CD14-positive monocyte (primary cell): ENCODE data around the gene ALG3. TPM values are rescaled to one million over a fixed set of nuclear protein-coding genes. Genes with fewer than 3 reads are reported as not detected.

Experiments used
- DNase-seq, 3 donors: peaks; one replicate each; pipeline ENCODE4 v3.0.0-alpha.2; 2011 to 2022
- H2AFZ ChIP-seq: 2 replicates; pipeline ENCODE4 v1.6.0; 2012; ENCODE audit warnings: mild to moderate bottlenecking, low read depth, low read length, inconsistent platforms; ENCODE audit not compliant: insufficient read depth, poor library complexity, severe bottlenecking
- H3K27ac ChIP-seq, 2 donors: 1 replicate in 1 of 2; 2 replicates in 1 of 2; pipeline ENCODE4 v1.5.1; 2012 to 2013; ENCODE audit warnings: low read length in 2 of 2, control low read depth in 1 of 2, inconsistent platforms in 1 of 2, low read depth in 1 of 2, mild to moderate bottlenecking in 1 of 2
- H3K27me3 ChIP-seq, 2 donors: one replicate each; pipeline versions ENCODE4 v1.6.0 to v1.6.1; 2011 to 2013; ENCODE audit warnings: low read length in 2 of 2; ENCODE audit not compliant: control insufficient read depth in 2 of 2, insufficient read depth in 2 of 2
- H3K36me3 ChIP-seq, 2 donors: replicated peaks in 1 of 2; 1 replicate in 1 of 2; 2 replicates in 1 of 2; pipeline versions ENCODE4 v1.5.1 to v1.6.1; 2012 to 2013; ENCODE audit warnings: low read length in 2 of 2, control low read depth in 1 of 2, inconsistent platforms in 1 of 2, mild to moderate bottlenecking in 1 of 2; ENCODE audit not compliant: insufficient read depth in 2 of 2, control insufficient read depth in 1 of 2
- H3K4me1 ChIP-seq, 2 donors: 1 replicate in 1 of 2; 2 replicates in 1 of 2; pipeline versions ENCODE4 v1.5.1 to v1.6.1; 2012 to 2013; ENCODE audit warnings: low read length in 2 of 2, control low read depth in 1 of 2, inconsistent platforms in 1 of 2, mild to moderate bottlenecking in 1 of 2, moderate library complexity in 1 of 2; ENCODE audit not compliant: insufficient read depth in 2 of 2, control insufficient read depth in 1 of 2
- H3K4me2 ChIP-seq: replicated peaks from 2 replicates; pipeline ENCODE3; 2012; ENCODE audit warnings: low read length, moderate library complexity, mild to moderate bottlenecking; ENCODE audit not compliant: poor library complexity, severe bottlenecking; ENCODE audit errors: extremely low read depth
- H3K4me3 ChIP-seq, 3 experiments: fragments of 200-600 bp in 1 of 3; sonication (generic) in 1 of 3; replicated peaks in 1 of 3; 1 replicate in 2 of 3; 2 replicates in 1 of 3; pipeline ENCODE4 v1.5.1; 2011 to 2013; ENCODE audit warnings: low read length in 3 of 3, mild to moderate bottlenecking in 3 of 3, control low read depth in 2 of 3, low read depth in 2 of 3, inconsistent platforms in 1 of 3, moderate library complexity in 1 of 3
- H3K79me2 ChIP-seq: 2 replicates; pipeline ENCODE4 v1.6.0; 2012; ENCODE audit warnings: mild to moderate bottlenecking, control low read depth, inconsistent platforms, low read length, moderate library complexity; ENCODE audit not compliant: insufficient read depth
- H3K9ac ChIP-seq: 2 replicates; pipeline ENCODE4 v1.6.0; 2017; ENCODE audit warnings: low read length, mild to moderate bottlenecking; ENCODE audit not compliant: insufficient read depth, poor library complexity, severe bottlenecking
- H3K9me3 ChIP-seq, 2 donors: replicated peaks in 1 of 2; 1 replicate in 1 of 2; 2 replicates in 1 of 2; pipeline versions ENCODE4 v1.5.1 to v1.6.1; 2012 to 2013; ENCODE audit warnings: low read length in 2 of 2, control low read depth in 1 of 2; ENCODE audit not compliant: control insufficient read depth in 1 of 2, insufficient read depth in 1 of 2
- H4K20me1 ChIP-seq: 2 replicates; pipeline ENCODE4 v1.6.0; 2012; ENCODE audit warnings: mild to moderate bottlenecking, low read length, control low read depth, moderate library complexity; ENCODE audit not compliant: insufficient read depth
- H3K27ac Mint-ChIP-seq, 7 donors: one replicate each; pipeline ENCODE4 v1.8.0; 2020; ENCODE audit warnings: mild to moderate bottlenecking in 7 of 7, mixed read lengths in 7 of 7, moderate library complexity in 6 of 7, inconsistent platforms in 2 of 7
- H3K27me3 Mint-ChIP-seq, 3 donors: one replicate each; pipeline ENCODE4 v1.8.0; 2021 to 2022; ENCODE audit warnings: low read depth in 3 of 3, mild to moderate bottlenecking in 3 of 3, mixed read lengths in 3 of 3, moderate library complexity in 3 of 3, inconsistent platforms in 1 of 3
- H3K36me3 Mint-ChIP-seq, 2 donors: one replicate each; pipeline ENCODE4 v1.8.0; 2020; ENCODE audit warnings: mixed read lengths in 2 of 2, inconsistent platforms in 1 of 2, mild to moderate bottlenecking in 1 of 2
- H3K4me1 Mint-ChIP-seq: one replicate; pipeline ENCODE4 v1.8.0; 2020; ENCODE audit warnings: mild to moderate bottlenecking, mixed read lengths
- H3K4me3 Mint-ChIP-seq, 2 donors: one replicate each; pipeline ENCODE4 v1.8.0; 2020; ENCODE audit warnings: mild to moderate bottlenecking in 2 of 2, mixed read lengths in 2 of 2, moderate library complexity in 1 of 2
- H3K9me3 Mint-ChIP-seq, 7 donors: one replicate each; pipeline ENCODE4 v1.8.0; 2020 to 2022; ENCODE audit warnings: mixed read lengths in 7 of 7, mild to moderate bottlenecking in 6 of 7, moderate library complexity in 6 of 7, inconsistent platforms in 2 of 7
- CTCF ChIP-seq: fragments of 200-600 bp; IDR thresholded peaks from one replicate; pipeline ENCODE4 v1.8.0; 2022; ENCODE audit warnings: antibody characterized with exemption, mild to moderate bottlenecking
- WGBS: methylation state at CpG from one replicate; pipeline ENCODE4 v1.1.5; 2013; ENCODE audit warnings: missing lambda C conversion rate; ENCODE audit not compliant: insufficient coverage; 5-methylcytosine and 5-hydroxymethylcytosine counted together
- intact Hi-C, 2 donors: fragments of 100-400 bp; cut with micrococcal nuclease; formaldehyde crosslinking; loops; one replicate each; pipeline versions ENCODE4 v1.15.0 to v1.15.1; 2023
- polyA plus RNA-seq, 3 donors: library from polyadenylated mRNA; depleted of rRNA in 1 of 3; unstranded in 2 of 3; stranded (reverse) in 1 of 3; fragments of 300-500 nt in 2 of 3; fragments of >200 nt in 1 of 3; fragmentation: Illumina TruSeq in 2 of 3; gene quantifications; 1 replicate in 2 of 3; 2 replicates in 1 of 3; pipeline ENCODE4 v1.2.3, GENCODE V29; 2012 to 2021

The ALG3 gene
- polyA plus RNA-seq, 3 donors: 29.0 to 60.8 (median 56.4) TPM

GRCh38 chr3:184295771-184296170, 47.0 kb upstream of the ALG3 start:
- Mint-ChIP-seq H3K4me1 (peaks cover 20% of the 10 kb centered on the region), H3K36me3 (peaks cover 7% of the 10 kb centered on the region in 2 donors), H3K27ac (no peak overlapping the region), H3K9me3 (peaks cover 0 to 1% (median 0%) of the 10 kb centered on the region in 7 donors), H3K4me3 (no peak overlapping the region), H3K27me3 (peaks cover 0 to 6% (median 2%) of the 10 kb centered on the region in 3 donors)
- Histone ChIP-seq H3K27ac (no peak overlapping the region), H3K4me3 (no peak overlapping the region), H3K36me3 (peaks cover 7 to 8% of the 10 kb centered on the region in 2 donors), H3K79me2 (peaks cover 16% of the 10 kb centered on the region), H3K4me1 (peaks cover 16 to 19% of the 10 kb centered on the region in 2 donors), H3K4me2 (no peak overlapping the region), H4K20me1 (peaks cover 10% of the 10 kb centered on the region), H3K9me3 (no peaks in the 10 kb centered on the region), H2AFZ (no peak overlapping the region), H3K27me3 (no peaks in the 10 kb centered on the region), H3K9ac (no peak overlapping the region)
- intact Hi-C loops: loop anchor here (5.0 kb wide), 3 partner anchors 43 to 123 kb away; partner anchors contain the start of genes ALG3 (in 1 of the 2), AP2M1 (in 1 of the 2) and EEF1AKMT4 (in 1 of the 2)
- DNase-seq: no peak
- WGBS: no CpG with 5 or more reads among the region's 3 CpGs
- no peak for TF ChIP-seq CTCF

- peak overlapping the region in 2 of 7 donors; percentile 12 to 66 for H3K27ac Mint-ChIP-seq
- no peak for TF ChIP-seq CTCF
These were observed 43.1 kb upstream of the ALG3 start for GRCh38 chr3:184291738-184292445.

More at GRCh38 chr3:184291738-184292445, 43.1 kb upstream of the ALG3 start:
- H3K4me3 Mint-ChIP-seq: no peak overlapping the region
- Histone ChIP-seq H3K4me3 (no peak overlapping the region), H3K9me3 (no peaks in the 10 kb centered on the region), H3K27me3 (peaks cover 0 to 3% of the 10 kb centered on the region in 2 donors), H3K4me1 (no peaks in the 10 kb centered on the region), H2AFZ (no peak overlapping the region), H4K20me1 (no peaks in the 10 kb centered on the region), H3K27ac (no peak overlapping the region), H3K36me3 (no peaks in the 10 kb centered on the region), H3K4me2 (no peak overlapping the region), H3K79me2 (no peaks in the 10 kb centered on the region), H3K9ac (no peak overlapping the region)
- peaks cover 4% of the 10 kb centered on the region for H3K4me1 Mint-ChIP-seq
- intact Hi-C loops: no loop called here
- peaks cover 0 to 1% (median 0%) of the 10 kb centered on the region in 7 donors for H3K9me3 Mint-ChIP-seq
- peaks cover 3 to 23% (median 19%) of the 10 kb centered on the region in 3 donors for H3K27me3 Mint-ChIP-seq
- 97% methylated on average over 20 of the region's 21 CpGs for WGBS
- no peak for DNase-seq
- H3K36me3 Mint-ChIP-seq: no peaks in the 10 kb centered on the region
